Stimulated activated CD4-positive, alpha-beta T cell treated with anti-CD3 and anti-CD28 coated beads, Interleukin-4, amount 100 ng/mL, for 4 hours (primary cell): ENCODE measurements around the gene RMDN2.

Experiments
- DNase-seq, 2 experiments: peaks; one replicate each; pipeline ENCODE4 v3.0.0-alpha.2; 2020

Gene RMDN2

DNA sequence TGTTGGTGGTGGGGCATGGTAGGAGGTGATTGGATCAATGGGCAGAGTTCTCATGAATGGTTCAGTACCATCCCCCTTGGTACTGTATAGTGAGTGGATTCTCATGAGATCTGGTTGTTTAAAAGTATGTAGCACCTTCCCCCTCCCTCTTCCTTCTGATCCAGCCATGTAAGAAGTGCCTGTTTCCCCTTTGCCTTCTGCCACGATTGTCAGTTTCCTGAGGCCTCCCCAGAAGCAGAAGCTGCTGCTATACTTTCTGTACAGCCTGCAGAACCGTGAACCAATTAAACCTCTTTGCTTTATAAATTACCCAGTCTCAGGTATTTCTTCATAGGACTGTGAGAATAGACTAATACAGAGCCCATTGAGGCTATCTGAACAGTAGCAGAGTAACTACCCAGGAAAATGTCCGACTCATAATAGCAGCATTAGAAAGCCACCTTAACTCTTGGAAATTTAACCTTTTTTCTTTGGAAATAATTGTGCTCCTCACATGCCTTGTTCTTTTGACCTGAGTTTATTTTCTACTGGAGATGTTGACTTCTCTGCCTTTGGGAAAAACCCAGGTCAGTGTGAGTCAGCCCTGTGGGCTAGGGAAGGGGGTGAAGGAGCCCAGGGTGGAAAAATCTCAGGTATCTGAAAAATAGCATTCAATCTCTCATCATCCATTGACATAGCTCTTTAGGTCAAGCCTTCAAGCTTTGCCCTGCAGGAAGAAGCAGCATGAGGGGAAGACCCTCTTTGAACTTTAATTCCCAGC, 132.7 kb downstream of the RMDN2 start:
- DNase-seq: no peak

- no peak for DNase-seq
These were observed 135.3 kb downstream of the RMDN2 start for GRCh38 chr2:38060236-38061018.

GRCh38 chr2:38064801-38065501, 139.9 kb downstream of the RMDN2 start:
- no peak for DNase-seq

DNA sequence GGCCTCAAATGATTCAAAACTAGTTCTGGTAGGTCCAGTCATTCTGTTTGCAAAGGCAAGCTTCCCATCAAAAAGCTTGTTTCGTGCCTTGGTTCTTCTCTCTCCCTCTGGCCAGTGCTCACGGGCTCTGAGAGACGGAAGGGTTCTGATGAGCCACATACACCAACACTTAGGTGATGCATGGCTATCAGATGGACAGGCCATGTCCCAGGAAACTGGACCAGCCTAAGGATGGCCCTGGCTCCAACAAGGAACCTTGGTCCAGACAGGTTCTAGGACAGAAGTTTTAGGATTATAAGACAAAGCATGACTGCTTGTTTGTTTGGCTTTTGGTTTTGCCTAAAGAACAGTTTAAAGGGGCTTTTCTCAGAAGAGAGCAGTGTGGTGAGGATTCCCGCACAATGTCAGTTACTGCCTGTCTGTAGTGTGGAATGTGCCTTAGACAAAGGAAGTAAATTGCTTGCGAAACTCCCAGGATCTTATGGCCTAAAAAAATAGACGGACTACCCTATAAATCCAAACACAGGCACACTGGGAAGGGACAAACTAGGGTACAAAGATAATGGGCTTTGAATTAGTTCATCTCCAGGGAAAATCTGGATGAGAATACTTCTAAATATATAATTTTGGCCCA, 140.5 kb downstream of the RMDN2 start:
- no peak for DNase-seq

DNA sequence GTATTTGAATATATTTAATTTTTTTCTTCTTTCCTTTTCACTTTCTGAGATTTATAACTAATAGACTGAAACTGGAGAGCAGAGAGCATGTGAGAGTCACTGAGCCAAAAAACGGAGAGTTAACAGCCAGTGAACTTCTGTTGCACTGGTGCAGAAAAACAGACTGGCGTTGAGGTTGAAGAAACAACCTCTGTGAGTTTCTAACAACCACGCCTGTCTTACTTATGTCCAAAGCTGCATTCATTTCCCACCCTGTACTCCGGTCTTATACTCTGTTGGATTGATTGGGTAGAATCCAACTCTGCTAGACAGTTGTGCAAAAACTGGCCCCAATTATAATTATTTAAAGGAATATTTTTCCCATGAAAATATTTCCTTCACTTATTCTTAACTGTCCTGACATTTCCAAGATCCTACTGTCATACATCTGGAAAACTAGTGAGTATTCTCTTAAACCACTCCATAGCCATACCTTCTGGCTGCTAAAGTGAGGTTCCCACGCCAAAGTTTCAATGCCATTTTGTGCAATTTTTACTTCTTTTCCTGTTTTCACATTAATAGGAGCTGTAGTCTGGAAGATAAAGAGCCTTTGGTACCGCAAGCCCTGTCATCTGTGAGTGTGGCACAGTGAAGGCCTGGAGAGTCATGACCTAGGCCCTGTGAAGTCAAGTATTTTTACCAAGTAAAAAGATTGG, 141.5 kb downstream of the RMDN2 start:
- DNase-seq: no peak
